GM19468 (cell line): ENCODE measurements around the gene SLC2A2.
"Not testable (repeated sequence)": the region's sequence is repeated elsewhere in the genome, so short reads cannot be mapped to it uniquely, and the experiment has no call there.

Source experiments
- ATAC-seq: cut with Tn5 transposase; IDR thresholded peaks from one replicate; pipeline ENCODE4 v1.9.1; 2021; ENCODE audit warnings: mild to moderate bottlenecking, moderate library complexity, moderate number of reproducible peaks; ENCODE audit not compliant: unreplicated experiment; ENCODE audit errors: extremely low read depth

SLC2A2 gene

GRCh38 chr3:170992854-170993253 lies 33.7 kb downstream of the SLC2A2 start:
- no peak for ATAC-seq

GRCh38 chr3:170991664-170992063 lies 34.9 kb downstream of the SLC2A2 start:
- ATAC-seq: no peak

GRCh38 chr3:170989100-170989648 lies 37.3 kb downstream of the SLC2A2 start:
- no peak for ATAC-seq

GRCh38 chr3:170988378-170988777 lies 38.1 kb downstream of the SLC2A2 start:
- no peak for ATAC-seq

- no peak for ATAC-seq
Observed at GRCh38 chr3:170985304-170985703, 41.2 kb downstream of the SLC2A2 start.

GRCh38 chr3:170982733-170983132 lies 43.8 kb downstream of the SLC2A2 start:
- ATAC-seq: peak; percentile 82

- no peak for ATAC-seq
Observed at GRCh38 chr3:170980399-170980798, 46.1 kb downstream of the SLC2A2 start.

GRCh38 chr3:170977949-170978745 lies 48.4 kb downstream of the SLC2A2 start:
- peak; percentile 22 for ATAC-seq

- no peak for ATAC-seq
Observed at GRCh38 chr3:170976190-170976519, 50.4 kb downstream of the SLC2A2 start.

- ATAC-seq: no peak
Observed at GRCh38 chr3:170975283-170976189, 51.0 kb downstream of the SLC2A2 start.

GRCh38 chr3:170974872-170975271 lies 51.6 kb downstream of the SLC2A2 start:
- no peak for ATAC-seq

GRCh38 chr3:170972917-170973316 lies 53.6 kb downstream of the SLC2A2 start:
- not testable (repeated sequence) for ATAC-seq

- ATAC-seq: no peak
Observed at GRCh38 chr3:170967126-170967525, 59.4 kb downstream of the SLC2A2 start.

GRCh38 chr3:170966495-170966894 lies 60.0 kb downstream of the SLC2A2 start:
- ATAC-seq: no peak

- ATAC-seq: no peak
Observed at GRCh38 chr3:170962411-170962810, 64.1 kb downstream of the SLC2A2 start.

- no peak for ATAC-seq
Observed at GRCh38 chr3:170961616-170962400, 64.7 kb downstream of the SLC2A2 start.

- no peak for ATAC-seq
Observed at GRCh38 chr3:170959457-170959856, 67.1 kb downstream of the SLC2A2 start.

GRCh38 chr3:170956647-170957046 lies 69.9 kb downstream of the SLC2A2 start:
- ATAC-seq: no peak

- ATAC-seq: no peak
Observed at GRCh38 chr3:170953736-170954135, 72.8 kb downstream of the SLC2A2 start.

- ATAC-seq: no peak
Observed at GRCh38 chr3:170953229-170953628, 73.3 kb downstream of the SLC2A2 start.
